GM19468 (cell line): ENCODE results near the gene EIF2B1.
A peak's percentile ranks its signal among the peaks of the same experiment; 100 is the strongest.
"Not testable (repeated sequence)": the region's sequence is repeated elsewhere in the genome, so short reads cannot be mapped to it uniquely, and the experiment has no call there.

ENCODE experiments used
- ATAC-seq: cut with Tn5 transposase; IDR thresholded peaks from one replicate; pipeline ENCODE4 v1.9.1; 2021; ENCODE audit warnings: mild to moderate bottlenecking, moderate library complexity, moderate number of reproducible peaks; ENCODE audit not compliant: unreplicated experiment; ENCODE audit errors: extremely low read depth

Gene EIF2B1

GRCh38 chr12:123621619-123622530 is 11.6 kb downstream of the EIF2B1 start:
- no peak for ATAC-seq

GRCh38 chr12:123621101-123621500 is 12.4 kb downstream of the EIF2B1 start:
- ATAC-seq = no peak

GRCh38 chr12:123617580-123617979 is 15.9 kb downstream of the EIF2B1 start:
- ATAC-seq = no peak

GRCh38 chr12:123617144-123617543 is 16.3 kb downstream of the EIF2B1 start:
- ATAC-seq = no peak

- ATAC-seq = no peak
These were observed 19.0 kb downstream of the EIF2B1 start for GRCh38 chr12:123614531-123614930.

- no peak for ATAC-seq
These were observed 19.4 kb downstream of the EIF2B1 start for GRCh38 chr12:123614110-123614509.

GRCh38 chr12:123608182-123608581 is 25.3 kb downstream of the EIF2B1 start:
- no peak for ATAC-seq

- ATAC-seq = no peak
These were observed 25.7 kb downstream of the EIF2B1 start for GRCh38 chr12:123607756-123608155.

- ATAC-seq = not testable (repeated sequence)
These were observed 30.0 kb downstream of the EIF2B1 start for GRCh38 chr12:123603495-123603894.

GRCh38 chr12:123602651-123603195 is 30.8 kb downstream of the EIF2B1 start:
- ATAC-seq = no peak

- ATAC-seq = peak; percentile 55
These were observed 31.6 kb downstream of the EIF2B1 start, which contains the start of gene DDX55 for GRCh38 chr12:123601602-123602489. DDX55 (plus strand) TSS chr12:123602099; CDS start chr12:123602149, 50 bp downstream.

- no peak for ATAC-seq
These were observed 33.8 kb downstream of the EIF2B1 start for GRCh38 chr12:123599721-123600120.

GRCh38 chr12:123599310-123599709 is 34.2 kb downstream of the EIF2B1 start:
- ATAC-seq = no peak

- no peak for ATAC-seq
These were observed 35.0 kb downstream of the EIF2B1 start for GRCh38 chr12:123598522-123598921.

- no peak for ATAC-seq
These were observed 36.4 kb downstream of the EIF2B1 start for GRCh38 chr12:123597100-123597499.

GRCh38 chr12:123595729-123596128 is 37.8 kb downstream of the EIF2B1 start:
- ATAC-seq = no peak

GRCh38 chr12:123591702-123592481 is 41.6 kb downstream of the EIF2B1 start:
- no peak for ATAC-seq

GRCh38 chr12:123580772-123581171 is 52.7 kb downstream of the EIF2B1 start:
- ATAC-seq = no peak

- not testable (repeated sequence) for ATAC-seq
These were observed 54.7 kb downstream of the EIF2B1 start for GRCh38 chr12:123578829-123579228.

- ATAC-seq = no peak
These were observed 55.2 kb downstream of the EIF2B1 start for GRCh38 chr12:123578243-123578642.
